WTC11 (cell line): ENCODE measurements around the gene DDX10. TPM values are rescaled to one million over a fixed set of nuclear protein-coding genes. Genes with fewer than 3 reads are reported as not detected.

Experiments used
- ATAC-seq: fragments of 200-7000 bp; cut with Tn5 transposase; 2 replicates; pipeline ENCODE4 v1.10.0; 2021; ENCODE audit warnings: mild to moderate bottlenecking, moderate library complexity
- CTCF ChIA-PET: fragments of 300-600 bp; sonication (Branson Sonifier 250); formaldehyde crosslinking; loops from one replicate; lab custom pipeline; 2021; ENCODE audit warnings: antibody characterized with exemption; lab: Charles Lee
- POLR2A ChIA-PET: fragments of 350-600 bp; sonication (Branson Sonifier 250); formaldehyde crosslinking; loops from one replicate; lab custom pipeline; 2021; ENCODE audit warnings: antibody characterized with exemption; lab: Charles Lee
- DNase-seq: peaks from one replicate; pipeline ENCODE4 v3.0.0; 2021; ENCODE audit warnings: low spot score
- H3K27ac Mint-ChIP-seq: 2 replicates; pipeline ENCODE4 v1.8.0; 2021; ENCODE audit warnings: mixed read lengths
- H3K27me3 Mint-ChIP-seq: 2 replicates; pipeline ENCODE4 v1.8.0; 2021; ENCODE audit warnings: low read depth, mild to moderate bottlenecking, moderate library complexity, mixed read lengths
- H3K36me3 Mint-ChIP-seq: 2 replicates; pipeline ENCODE4 v1.8.0; 2021; ENCODE audit warnings: mixed read lengths
- H3K4me1 Mint-ChIP-seq: 2 replicates; pipeline ENCODE4 v1.8.0; 2022; ENCODE audit warnings: mixed read lengths
- H3K4me3 Mint-ChIP-seq: 2 replicates; pipeline ENCODE4 v1.8.0; 2021; ENCODE audit warnings: mild to moderate bottlenecking, moderate library complexity, mixed read lengths
- H3K9me3 Mint-ChIP-seq: 2 replicates; pipeline ENCODE4 v1.8.0; 2021; ENCODE audit warnings: mixed read lengths
- AFF4 ChIP-seq: sonication (generic); formaldehyde crosslinking; IDR thresholded peaks from 2 replicates; pipeline ENCODE4 v1.8.1; 2023; ENCODE audit warnings: mild to moderate bottlenecking, missing genetic modification reagents, borderline replicate concordance
- AR ChIP-seq: fragments of 250-450 bp; sonication (Bioruptor Pico); IDR thresholded peaks from 2 replicates; pipeline ENCODE4 v1.9.0; 2021; ENCODE audit warnings: mild to moderate bottlenecking
- CREB1 ChIP-seq: sonication (generic); formaldehyde crosslinking; IDR thresholded peaks from 2 replicates; pipeline ENCODE4 v1.8.0; 2023; ENCODE audit warnings: mild to moderate bottlenecking, missing genetic modification reagents
- NFATC4 ChIP-seq: fragments of 250-450 bp; sonication (Bioruptor Pico); IDR thresholded peaks from 2 replicates; pipeline ENCODE4 v1.9.0; 2021; ENCODE audit warnings: mild to moderate bottlenecking
- RELA ChIP-seq: sonication (generic); formaldehyde crosslinking; IDR thresholded peaks from 2 replicates; pipeline ENCODE4 v1.8.1; 2022; ENCODE audit warnings: missing genetic modification reagents, mild to moderate bottlenecking, borderline replicate concordance
- RORB ChIP-seq: fragments of 250-450 bp; sonication (Bioruptor Pico); IDR thresholded peaks from 2 replicates; pipeline ENCODE4 v1.9.0; 2021; ENCODE audit warnings: mild to moderate bottlenecking
- SMAD4 ChIP-seq: sonication (generic); formaldehyde crosslinking; IDR thresholded peaks from 2 replicates; pipeline ENCODE4 v1.8.0; 2022; ENCODE audit warnings: mild to moderate bottlenecking, missing genetic modification reagents
- TP53 ChIP-seq: sonication (generic); formaldehyde crosslinking; IDR thresholded peaks from 2 replicates; pipeline ENCODE4 v1.8.1; 2023; ENCODE audit warnings: mild to moderate bottlenecking, missing genetic modification reagents
- ZMAT4 ChIP-seq: fragments of 250-450 bp; sonication (Bioruptor Pico); IDR thresholded peaks from 2 replicates; pipeline ENCODE4 v1.9.0; 2021; ENCODE audit warnings: mild to moderate bottlenecking
- ZNF219 ChIP-seq: sonication (generic); formaldehyde crosslinking; IDR thresholded peaks from 2 replicates; pipeline ENCODE4 v1.8.0; 2023; ENCODE audit warnings: missing genetic modification reagents, mild to moderate bottlenecking, borderline replicate concordance
- ZNF281 ChIP-seq: sonication (generic); formaldehyde crosslinking; IDR thresholded peaks from 2 replicates; pipeline ENCODE4 v1.8.0; 2023; ENCODE audit warnings: mild to moderate bottlenecking, missing genetic modification reagents
- ZNF532 ChIP-seq: fragments of 250-450 bp; sonication (Bioruptor Pico); IDR thresholded peaks from 2 replicates; pipeline ENCODE4 v1.9.0; 2021; ENCODE audit warnings: mild to moderate bottlenecking, borderline replicate concordance
- total RNA-seq: library from RNA; stranded (reverse); gene quantifications from 3 replicates; pipeline ENCODE4 v1.2.3, GENCODE V29; 2021
- TF ChIP-seq, protein P1 (sequence below): sonication (generic); formaldehyde crosslinking; IDR thresholded peaks from 2 replicates; pipeline ENCODE4 v1.8.0; 2022; ENCODE audit warnings: mild to moderate bottlenecking, missing genetic modification reagents

Gene DDX10
- total RNA-seq, 1 experiment from 2014 or later = 56.8 TPM

GRCh38 chr11:108945341-108945740 lies 280.5 kb downstream of the DDX10 start (continued):
- TF ChIP-seq AR = no peak

DNA sequence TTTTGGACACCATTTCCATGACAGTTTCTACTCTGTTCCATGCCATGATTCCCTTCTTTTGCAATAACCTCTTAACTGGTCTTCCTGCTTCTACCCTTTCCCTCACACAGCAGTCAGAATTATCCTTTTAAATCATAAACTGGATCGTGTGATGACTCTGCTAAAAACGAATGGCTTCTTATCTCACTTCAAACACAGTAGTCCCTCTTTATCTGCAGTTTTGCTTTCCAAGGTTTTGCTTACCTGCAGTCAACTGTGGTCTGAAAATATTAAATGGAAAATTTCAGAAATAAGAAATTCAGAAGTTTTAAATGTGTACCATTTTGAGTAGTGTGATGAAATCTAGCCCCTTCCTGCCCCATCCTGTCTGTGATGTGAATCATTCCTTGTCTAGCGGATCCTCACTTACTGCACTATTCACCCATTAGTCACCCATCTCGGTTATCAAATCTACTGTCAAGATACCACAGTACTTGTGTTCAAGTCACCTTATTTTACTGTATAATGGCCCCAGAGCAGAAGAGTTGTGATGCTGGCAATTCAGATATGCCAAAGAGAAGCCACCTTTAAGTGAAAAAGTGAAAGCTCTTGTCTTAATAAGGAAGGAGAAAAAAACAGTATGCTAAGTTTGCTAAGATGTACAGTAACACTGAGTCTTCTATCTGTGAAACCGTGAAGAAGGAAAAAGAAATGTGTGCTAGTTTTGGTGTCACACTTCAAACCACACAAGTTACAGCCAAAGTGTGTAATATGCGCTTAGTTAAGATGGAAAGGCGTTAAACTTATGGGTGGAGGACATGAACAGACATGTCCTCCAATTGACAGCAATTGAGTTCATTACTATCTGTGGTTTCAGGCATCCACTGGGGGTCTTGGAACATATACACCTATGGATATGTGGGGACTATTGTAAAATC lies 283.0 kb downstream of the DDX10 start:
- ChIA-PET CTCF (no interaction called here), POLR2A (no interaction called here)
- Mint-ChIP-seq H3K27me3 (no peaks in the 10 kb centered on the region; the same call in 1 of the 2 replicates), H3K36me3 (peaks cover 4% of the 10 kb centered on the region), H3K4me3 (no peak overlapping the region), H3K4me1 (no peaks in the 10 kb centered on the region), H3K9me3 (peaks cover 26% of the 10 kb centered on the region), H3K27ac (0 out of 2 replicates have a peak overlapping the region, but pooled peaks have one; percentile 16)
- ATAC-seq (no peak), DNase-seq (no peak)
- TF ChIP-seq SMAD4 (CRISPR knock-in tag) (no peak), RORB (CRISPR knock-in tag) (no peak), NFATC4 (CRISPR knock-in tag) (no peak), ZNF219 (CRISPR knock-in tag) (no peak), ZMAT4 (CRISPR knock-in tag) (no peak), CREB1 (CRISPR knock-in tag) (no peak)

GRCh38 chr11:108958368-108959104 lies 293.7 kb downstream of the DDX10 start:
- no peak for ATAC-seq
- ChIA-PET CTCF (no interaction called here), POLR2A (no interaction called here)
- Mint-ChIP-seq H3K27me3 (no peaks in the 10 kb centered on the region), H3K27ac (0 out of 2 replicates have a peak overlapping the region, but pooled peaks have one; percentile 0), H3K36me3 (no peaks in the 10 kb centered on the region; the same call in 1 of the 2 replicates), H3K4me1 (peaks cover 37% of the 10 kb centered on the region), H3K4me3 (no peak overlapping the region), H3K9me3 (peaks cover 8% of the 10 kb centered on the region)
- no peak for DNase-seq
- TF ChIP-seq ZNF281 (CRISPR knock-in tag) (no peak), ZNF532 (CRISPR knock-in tag) (no peak), TP53 (no peak), RELA (CRISPR knock-in tag) (no peak), AFF4 (CRISPR knock-in tag) (no peak)
- TF ChIP-seq, protein P1, sequence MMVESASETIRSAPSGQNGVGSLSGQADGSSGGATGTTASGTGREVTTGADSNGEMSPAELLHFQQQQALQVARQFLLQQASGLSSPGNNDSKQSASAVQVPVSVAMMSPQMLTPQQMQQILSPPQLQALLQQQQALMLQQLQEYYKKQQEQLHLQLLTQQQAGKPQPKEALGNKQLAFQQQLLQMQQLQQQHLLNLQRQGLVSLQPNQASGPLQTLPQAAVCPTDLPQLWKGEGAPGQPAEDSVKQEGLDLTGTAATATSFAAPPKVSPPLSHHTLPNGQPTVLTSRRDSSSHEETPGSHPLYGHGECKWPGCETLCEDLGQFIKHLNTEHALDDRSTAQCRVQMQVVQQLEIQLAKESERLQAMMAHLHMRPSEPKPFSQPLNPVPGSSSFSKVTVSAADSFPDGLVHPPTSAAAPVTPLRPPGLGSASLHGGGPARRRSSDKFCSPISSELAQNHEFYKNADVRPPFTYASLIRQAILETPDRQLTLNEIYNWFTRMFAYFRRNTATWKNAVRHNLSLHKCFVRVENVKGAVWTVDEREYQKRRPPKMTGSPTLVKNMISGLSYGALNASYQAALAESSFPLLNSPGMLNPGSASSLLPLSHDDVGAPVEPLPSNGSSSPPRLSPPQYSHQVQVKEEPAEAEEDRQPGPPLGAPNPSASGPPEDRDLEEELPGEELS (CRISPR knock-in tag) = no peak
